Keratinocyte (primary cell): ENCODE results near the gene PPIL4.

Source experiments
- EZH2 ChIP-seq: IDR thresholded peaks from one replicate; pipeline ENCODE4 v1.6.1; 2012; ENCODE audit warnings: inconsistent platforms, mild to moderate bottlenecking, low read length, moderate library complexity
- TF ChIP-seq, protein P1 (sequence below), 3 experiments: IDR thresholded peaks in 1 of 3; conservative IDR thresholded peaks in 1 of 3; optimal IDR thresholded peaks in 1 of 3; 2 replicates in 2 of 3; 3 replicates in 1 of 3; pipeline versions ENCODE3 to v1.5.1; 2011; ENCODE audit warnings: low read length in 3 of 3, mild to moderate bottlenecking in 3 of 3, moderate library complexity in 2 of 3, control low read depth in 1 of 3, inconsistent platforms in 1 of 3; ENCODE audit not compliant: insufficient read depth in 2 of 3; ENCODE audit errors: extremely low read depth in 1 of 3

DNA sequence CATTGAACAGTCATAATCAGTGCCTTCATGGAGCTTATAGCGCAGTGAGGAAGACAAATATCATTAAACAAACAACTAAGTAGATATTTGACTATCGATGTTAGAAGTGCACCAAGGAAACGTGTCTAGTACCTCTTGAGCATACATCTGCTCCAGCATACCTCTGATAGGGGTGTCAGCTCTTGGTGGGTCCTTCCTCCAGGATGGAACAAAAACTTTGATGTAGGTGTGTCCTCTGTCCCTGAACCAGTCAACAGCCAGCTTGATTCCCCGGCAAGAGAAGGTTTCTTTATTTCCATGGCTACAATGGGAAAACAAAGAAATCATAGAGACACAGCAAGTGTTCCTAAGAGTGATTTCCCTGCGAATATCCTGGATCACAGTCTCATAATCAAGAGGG is 84.2 kb downstream of the PPIL4 start:
- TF ChIP-seq, protein P1, sequence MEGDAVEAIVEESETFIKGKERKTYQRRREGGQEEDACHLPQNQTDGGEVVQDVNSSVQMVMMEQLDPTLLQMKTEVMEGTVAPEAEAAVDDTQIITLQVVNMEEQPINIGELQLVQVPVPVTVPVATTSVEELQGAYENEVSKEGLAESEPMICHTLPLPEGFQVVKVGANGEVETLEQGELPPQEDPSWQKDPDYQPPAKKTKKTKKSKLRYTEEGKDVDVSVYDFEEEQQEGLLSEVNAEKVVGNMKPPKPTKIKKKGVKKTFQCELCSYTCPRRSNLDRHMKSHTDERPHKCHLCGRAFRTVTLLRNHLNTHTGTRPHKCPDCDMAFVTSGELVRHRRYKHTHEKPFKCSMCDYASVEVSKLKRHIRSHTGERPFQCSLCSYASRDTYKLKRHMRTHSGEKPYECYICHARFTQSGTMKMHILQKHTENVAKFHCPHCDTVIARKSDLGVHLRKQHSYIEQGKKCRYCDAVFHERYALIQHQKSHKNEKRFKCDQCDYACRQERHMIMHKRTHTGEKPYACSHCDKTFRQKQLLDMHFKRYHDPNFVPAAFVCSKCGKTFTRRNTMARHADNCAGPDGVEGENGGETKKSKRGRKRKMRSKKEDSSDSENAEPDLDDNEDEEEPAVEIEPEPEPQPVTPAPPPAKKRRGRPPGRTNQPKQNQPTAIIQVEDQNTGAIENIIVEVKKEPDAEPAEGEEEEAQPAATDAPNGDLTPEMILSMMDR (optimal IDR thresholded peaks at IDR 0.05 in 1 of 3, IDR thresholded peaks at IDR 0.05 in 1 of 3, conservative IDR thresholded peaks at IDR 0.05 in 1 of 3; ENCODE audit: extremely low read depth in 1 of 3, insufficient read depth in 2 of 3, low read length in 3 of 3) = no peak
- TF ChIP-seq EZH2 = no peak
